ENCODE data around the gene DYNC1I1.

The DYNC1I1 gene

GRCh38 chr7:96045181-96045580, 272.8 kb downstream of the DYNC1I1 start:
- Histone ChIP-seq H3K23ac (ENCODE audit: low read length) (no peak overlapping the region), H4K12ac (ENCODE audit: low read depth, low read length) (no peak overlapping the region), H3K4me1 (ENCODE audit: control insufficient read depth in 1 of 2, insufficient read depth in 2 of 2, low read length in 2 of 2) (no peaks in the 10 kb centered on the region), H2BK5ac (ENCODE audit: low read depth, low read length, poor library complexity) (no peak overlapping the region), H3K36me3 (ENCODE audit: control insufficient read depth in 1 of 2, insufficient read depth in 2 of 2, low read length in 2 of 2) (no peaks in the 10 kb centered on the region), H3K27me3 (ENCODE audit: insufficient read depth, low read length) (no peaks in the 10 kb centered on the region), H3K27ac (ENCODE audit: low read depth, low read length) (no peak overlapping the region), H3K79me2 (ENCODE audit: control insufficient read depth, insufficient read depth, low read length, poor library complexity) (no peaks in the 10 kb centered on the region), H2BK120ac (ENCODE audit: insufficient read depth, low read length, poor library complexity) (no peak overlapping the region), H4K8ac (ENCODE audit: low read depth, low read length) (no peak overlapping the region), H3K79me1 (ENCODE audit: low read length) (no peaks in the 10 kb centered on the region), H3K4ac (ENCODE audit: low read depth, low read length) (no peak overlapping the region), H3K14ac (ENCODE audit: low read length) (no peak overlapping the region), H3K18ac (ENCODE audit: low read length) (no peak overlapping the region), H3K9me3 (ENCODE audit: insufficient read depth, low read depth, low read length) (no peaks in the 10 kb centered on the region), H2AFZ (ENCODE audit: insufficient read depth, low read length, poor library complexity) (no peak overlapping the region), H3K9ac (ENCODE audit: low read length) (no peak overlapping the region), H2AK5ac (ENCODE audit: low read length) (no peak overlapping the region), H2BK12ac (ENCODE audit: low read length) (no peak overlapping the region), H3K4me2 (ENCODE audit: low read length) (no peak overlapping the region), H4K91ac (ENCODE audit: low read depth, low read length) (no peak overlapping the region), H3K4me3 (ENCODE audit: low read depth, low read length) (no peak overlapping the region)
- no peak for DNase-seq
- WGBS (ENCODE audit: extremely low coverage, insufficient coverage, insufficient read length) = no CpG with 5 or more reads among the region's 3 CpGs

GRCh38 chr7:96045919-96046318, 273.6 kb downstream of the DYNC1I1 start:
- H3K36me3 ChIP-seq (ENCODE audit: control insufficient read depth in 1 of 2, insufficient read depth in 2 of 2, low read length in 2 of 2) = no peaks in the 10 kb centered on the region
- no peak overlapping the region for H2BK5ac ChIP-seq (ENCODE audit: low read depth, low read length, poor library complexity)
- H2AK5ac ChIP-seq (ENCODE audit: low read length) = no peak overlapping the region
- no peaks in the 10 kb centered on the region for H3K9me3 ChIP-seq (ENCODE audit: insufficient read depth, low read depth, low read length)
- no CpG with 5 or more reads among the region's 4 CpGs for whole genome bisulfite sequencing (ENCODE audit: extremely low coverage, insufficient coverage, insufficient read length)
- no peak overlapping the region for H4K8ac ChIP-seq (ENCODE audit: low read depth, low read length)
- no peaks in the 10 kb centered on the region for H3K27me3 ChIP-seq (ENCODE audit: insufficient read depth, low read length)
- H3K27ac ChIP-seq (ENCODE audit: low read depth, low read length) = no peak overlapping the region
- no peak overlapping the region for H2AFZ ChIP-seq (ENCODE audit: insufficient read depth, low read length, poor library complexity)
- H3K23ac ChIP-seq (ENCODE audit: low read length) = no peak overlapping the region
- H3K14ac ChIP-seq (ENCODE audit: low read length) = no peak overlapping the region
- no peak overlapping the region for H2BK120ac ChIP-seq (ENCODE audit: insufficient read depth, low read length, poor library complexity)
- H3K4me2 ChIP-seq (ENCODE audit: low read length) = no peak overlapping the region
- H3K4me3 ChIP-seq (ENCODE audit: low read depth, low read length) = no peak overlapping the region
- H3K79me2 ChIP-seq (ENCODE audit: control insufficient read depth, insufficient read depth, low read length, poor library complexity) = no peaks in the 10 kb centered on the region
- H3K4me1 ChIP-seq (ENCODE audit: control insufficient read depth in 1 of 2, insufficient read depth in 2 of 2, low read length in 2 of 2) = no peaks in the 10 kb centered on the region
- H4K12ac ChIP-seq (ENCODE audit: low read depth, low read length) = no peak overlapping the region
- H2BK12ac ChIP-seq (ENCODE audit: low read length) = no peak overlapping the region
- no peak overlapping the region for H3K9ac ChIP-seq (ENCODE audit: low read length)
- H4K91ac ChIP-seq (ENCODE audit: low read depth, low read length) = no peak overlapping the region
- DNase-seq = no peak
- H3K79me1 ChIP-seq (ENCODE audit: low read length) = no peaks in the 10 kb centered on the region
- no peak overlapping the region for H3K18ac ChIP-seq (ENCODE audit: low read length)
- H3K4ac ChIP-seq (ENCODE audit: low read depth, low read length) = no peak overlapping the region

GRCh38 chr7:96052289-96052688, 279.9 kb downstream of the DYNC1I1 start:
- Histone ChIP-seq H3K4me1 (ENCODE audit: control insufficient read depth in 1 of 2, insufficient read depth in 2 of 2, low read length in 2 of 2) (no peaks in the 10 kb centered on the region), H3K23ac (ENCODE audit: low read length) (no peak overlapping the region), H3K4ac (ENCODE audit: low read depth, low read length) (no peak overlapping the region), H2BK5ac (ENCODE audit: low read depth, low read length, poor library complexity) (no peak overlapping the region), H3K18ac (ENCODE audit: low read length) (no peak overlapping the region), H2BK12ac (ENCODE audit: low read length) (no peak overlapping the region), H3K4me2 (ENCODE audit: low read length) (no peak overlapping the region), H3K79me1 (ENCODE audit: low read length) (no peaks in the 10 kb centered on the region), H4K8ac (ENCODE audit: low read depth, low read length) (no peak overlapping the region), H3K9me3 (ENCODE audit: insufficient read depth, low read depth, low read length) (no peaks in the 10 kb centered on the region), H3K36me3 (ENCODE audit: control insufficient read depth in 1 of 2, insufficient read depth in 2 of 2, low read length in 2 of 2) (no peaks in the 10 kb centered on the region), H3K4me3 (ENCODE audit: low read depth, low read length) (no peak overlapping the region), H3K9ac (ENCODE audit: low read length) (no peak overlapping the region), H4K91ac (ENCODE audit: low read depth, low read length) (no peak overlapping the region), H3K14ac (ENCODE audit: low read length) (no peak overlapping the region), H2AFZ (ENCODE audit: insufficient read depth, low read length, poor library complexity) (no peak overlapping the region), H3K79me2 (ENCODE audit: control insufficient read depth, insufficient read depth, low read length, poor library complexity) (no peaks in the 10 kb centered on the region), H2BK120ac (ENCODE audit: insufficient read depth, low read length, poor library complexity) (no peak overlapping the region), H2AK5ac (ENCODE audit: low read length) (no peak overlapping the region), H3K27me3 (ENCODE audit: insufficient read depth, low read length) (no peaks in the 10 kb centered on the region), H3K27ac (ENCODE audit: low read depth, low read length) (no peak overlapping the region), H4K12ac (ENCODE audit: low read depth, low read length) (no peak overlapping the region)
- no peak for DNase-seq

- H3K79me1 ChIP-seq (ENCODE audit: low read length) = no peaks in the 10 kb centered on the region
- H3K9ac ChIP-seq (ENCODE audit: low read length) = no peak overlapping the region
- WGBS (ENCODE audit: extremely low coverage, insufficient coverage, insufficient read length) = no CpG with 5 or more reads among the region's 4 CpGs
- no peaks in the 10 kb centered on the region for H3K9me3 ChIP-seq (ENCODE audit: insufficient read depth, low read depth, low read length)
- H3K18ac ChIP-seq (ENCODE audit: low read length) = no peak overlapping the region
- no peak for DNase-seq
- no peak overlapping the region for H3K4me3 ChIP-seq (ENCODE audit: low read depth, low read length)
- H3K23ac ChIP-seq (ENCODE audit: low read length) = no peak overlapping the region
- no peak overlapping the region for H2BK12ac ChIP-seq (ENCODE audit: low read length)
- no peak overlapping the region for H2BK120ac ChIP-seq (ENCODE audit: insufficient read depth, low read length, poor library complexity)
- H3K27ac ChIP-seq (ENCODE audit: low read depth, low read length) = no peak overlapping the region
- no peak overlapping the region for H4K8ac ChIP-seq (ENCODE audit: low read depth, low read length)
- no peak overlapping the region for H2BK5ac ChIP-seq (ENCODE audit: low read depth, low read length, poor library complexity)
- no peak overlapping the region for H3K14ac ChIP-seq (ENCODE audit: low read length)
- no peak overlapping the region for H2AFZ ChIP-seq (ENCODE audit: insufficient read depth, low read length, poor library complexity)
- no peaks in the 10 kb centered on the region for H3K27me3 ChIP-seq (ENCODE audit: insufficient read depth, low read length)
- H3K4me1 ChIP-seq (ENCODE audit: control insufficient read depth in 1 of 2, insufficient read depth in 2 of 2, low read length in 2 of 2) = no peaks in the 10 kb centered on the region
- H3K36me3 ChIP-seq (ENCODE audit: control insufficient read depth in 1 of 2, insufficient read depth in 2 of 2, low read length in 2 of 2) = no peaks in the 10 kb centered on the region
- no peaks in the 10 kb centered on the region for H3K79me2 ChIP-seq (ENCODE audit: control insufficient read depth, insufficient read depth, low read length, poor library complexity)
- no peak overlapping the region for H3K4ac ChIP-seq (ENCODE audit: low read depth, low read length)
- H2AK5ac ChIP-seq (ENCODE audit: low read length) = no peak overlapping the region
- H4K91ac ChIP-seq (ENCODE audit: low read depth, low read length) = no peak overlapping the region
- no peak overlapping the region for H3K4me2 ChIP-seq (ENCODE audit: low read length)
- H4K12ac ChIP-seq (ENCODE audit: low read depth, low read length) = no peak overlapping the region
Measured at GRCh38 chr7:96052860-96053470, 280.6 kb downstream of the DYNC1I1 start.

Measured in trophoblast cell (in vitro differentiated cells and primary cell).